ENCODE results near the gene DTNA. TPM values are rescaled to one million over a fixed set of nuclear protein-coding genes. Genes with fewer than 3 reads are reported as not detected.
"Not testable (repeated sequence)": the region's sequence is repeated elsewhere in the genome, so short reads cannot be mapped to it uniquely, and the experiment has no call there.

DTNA gene
- total RNA-seq, 1 experiment from 2014 or later, result not detected

GRCh38 chr18:34921226-34921625, 211.1 kb downstream of the DTNA start:
- Mint-ChIP-seq H3K36me3 (ENCODE audit: insufficient read depth, unreplicated experiment) (no peaks in the 10 kb centered on the region), H3K27ac (ENCODE audit: low read depth, unreplicated experiment) (no peak overlapping the region), H3K9me3 (ENCODE audit: unreplicated experiment) (no peaks in the 10 kb centered on the region), H3K4me1 (ENCODE audit: insufficient read depth, unreplicated experiment) (no peaks in the 10 kb centered on the region), H3K27me3 (ENCODE audit: insufficient read depth, unreplicated experiment) (no peaks in the 10 kb centered on the region), H3K4me3 (ENCODE audit: unreplicated experiment) (no peak overlapping the region)
- DNase-seq (ENCODE audit: unreplicated experiment), result no peak
- TF ChIP-seq CTCF (IDR thresholded peaks at IDR 0.05; ENCODE audit: unreplicated experiment), result no peak
- no TSS peak for BruUV-seq (replicated peaks)
- ChIA-PET CTCF (no interaction called here), POLR2A (no interaction called here)
- intact Hi-C loops (cut with micrococcal nuclease), result no loop called here

- DNase-seq (ENCODE audit: unreplicated experiment), result no peak
- no peak overlapping the region for H3K27ac Mint-ChIP-seq (ENCODE audit: low read depth, unreplicated experiment)
- intact Hi-C loops (cut with micrococcal nuclease), result no loop called here
- no peaks in the 10 kb centered on the region for H3K4me1 Mint-ChIP-seq (ENCODE audit: insufficient read depth, unreplicated experiment)
- ChIA-PET POLR2A (interaction anchor here (0.6 kb wide), 1 partner anchor 36 kb away, joined by 3 read pairs; no protein-coding TSS in a partner anchor), CTCF (no interaction called here)
- H3K4me3 Mint-ChIP-seq (ENCODE audit: unreplicated experiment), result no peak overlapping the region
- TF ChIP-seq CTCF (IDR thresholded peaks at IDR 0.05; ENCODE audit: unreplicated experiment), result no peak
- H3K9me3 Mint-ChIP-seq (ENCODE audit: unreplicated experiment), result no peaks in the 10 kb centered on the region
- BruUV-seq (replicated peaks), result no TSS peak
- no peaks in the 10 kb centered on the region for H3K36me3 Mint-ChIP-seq (ENCODE audit: insufficient read depth, unreplicated experiment)
- H3K27me3 Mint-ChIP-seq (ENCODE audit: insufficient read depth, unreplicated experiment), result no peaks in the 10 kb centered on the region
Measured at GRCh38 chr18:34921811-34922385, 211.8 kb downstream of the DTNA start.

GRCh38 chr18:34922594-34922993, 212.5 kb downstream of the DTNA start:
- DNase-seq (ENCODE audit: unreplicated experiment); H3K27me3 Mint-ChIP-seq (ENCODE audit: insufficient read depth, unreplicated experiment); H3K4me1 Mint-ChIP-seq (ENCODE audit: insufficient read depth, unreplicated experiment); intact Hi-C loops (cut with micrococcal nuclease); BruUV-seq (replicated peaks); POLR2A ChIA-PET; H3K4me3 Mint-ChIP-seq (ENCODE audit: unreplicated experiment); H3K27ac Mint-ChIP-seq (ENCODE audit: low read depth, unreplicated experiment); H3K9me3 Mint-ChIP-seq (ENCODE audit: unreplicated experiment); H3K36me3 Mint-ChIP-seq (ENCODE audit: insufficient read depth, unreplicated experiment): not testable (repeated sequence)
- CTCF ChIA-PET, result interaction anchor here (0.5 to 0.7 kb wide), 3 partner anchors 34 to 115 kb away, joined by 4 to 5 read pairs (median 4); no protein-coding TSS in a partner anchor

- no TSS peak for BruUV-seq (replicated peaks)
- no peak for DNase-seq (ENCODE audit: unreplicated experiment)
- Mint-ChIP-seq H3K9me3 (ENCODE audit: unreplicated experiment) (no peaks in the 10 kb centered on the region), H3K27me3 (ENCODE audit: insufficient read depth, unreplicated experiment) (no peaks in the 10 kb centered on the region), H3K27ac (ENCODE audit: low read depth, unreplicated experiment) (no peak overlapping the region), H3K4me3 (ENCODE audit: unreplicated experiment) (no peak overlapping the region), H3K36me3 (ENCODE audit: insufficient read depth, unreplicated experiment) (no peaks in the 10 kb centered on the region), H3K4me1 (ENCODE audit: insufficient read depth, unreplicated experiment) (peaks cover 2% of the 10 kb centered on the region)
- ChIA-PET CTCF (interaction anchor here (0.6 kb wide), 3 partner anchors 220 to 917 kb away, joined by 3 read pairs; no protein-coding TSS in a partner anchor), POLR2A (no interaction called here)
- intact Hi-C loops (cut with micrococcal nuclease), result no loop called here
- no peak for TF ChIP-seq CTCF (IDR thresholded peaks at IDR 0.05; ENCODE audit: unreplicated experiment)
Measured at GRCh38 chr18:34923911-34924310, 213.8 kb downstream of the DTNA start.

GRCh38 chr18:34926683-34927082, 216.6 kb downstream of the DTNA start:
- ChIA-PET CTCF (no interaction called here), POLR2A (no interaction called here)
- Mint-ChIP-seq H3K36me3 (ENCODE audit: insufficient read depth, unreplicated experiment) (no peaks in the 10 kb centered on the region), H3K4me3 (ENCODE audit: unreplicated experiment) (no peak overlapping the region), H3K27me3 (ENCODE audit: insufficient read depth, unreplicated experiment) (no peaks in the 10 kb centered on the region), H3K27ac (ENCODE audit: low read depth, unreplicated experiment) (no peak overlapping the region), H3K9me3 (ENCODE audit: unreplicated experiment) (no peaks in the 10 kb centered on the region), H3K4me1 (ENCODE audit: insufficient read depth, unreplicated experiment) (peaks cover 8% of the 10 kb centered on the region)
- no TSS peak for BruUV-seq (replicated peaks)
- intact Hi-C loops (cut with micrococcal nuclease), result no loop called here
- no peak for DNase-seq (ENCODE audit: unreplicated experiment)
- no peak for TF ChIP-seq CTCF (IDR thresholded peaks at IDR 0.05; ENCODE audit: unreplicated experiment)
